Heart right ventricle (tissue), 16 donors: ENCODE results near the gene AS3MT. TPM values are rescaled to one million over a fixed set of nuclear protein-coding genes. Genes with fewer than 3 reads are reported as not detected.
A peak's percentile ranks its signal among the peaks of the same experiment; 100 is the strongest.

Experiments used
- ATAC-seq, 8 donors: fragments of 200-7000 bp; cut with Tn5 transposase; one replicate each; pipeline ENCODE4 v1.9.1; 2020; ENCODE audit warnings: mild to moderate bottlenecking in 8 of 8, moderate library complexity in 8 of 8, moderate number of reproducible peaks in 1 of 8
- DNase-seq, 2 donors: peaks; one replicate each; pipeline ENCODE4 v3.0.0-alpha.2; 2020
- H3K27ac ChIP-seq, 10 donors: fragments of 200-600 bp; sonication (generic) in 2 of 10; one replicate each; pipeline versions ENCODE4 v1.5.0 to v1.8.0; 2020 to 2022; ENCODE audit warnings: mild to moderate bottlenecking in 3 of 10
- H3K27me3 ChIP-seq, 7 donors: fragments of 200-600 bp; one replicate each; pipeline ENCODE4 v1.8.0; 2021 to 2022; ENCODE audit warnings: mild to moderate bottlenecking in 2 of 7
- H3K36me3 ChIP-seq, 9 donors: fragments of 200-600 bp; sonication (generic) in 1 of 9; one replicate each; pipeline versions ENCODE4 v1.5.0 to v1.8.0; 2020 to 2022; ENCODE audit warnings: mild to moderate bottlenecking in 2 of 9
- H3K4me1 ChIP-seq, 9 donors: fragments of 200-600 bp; sonication (generic) in 1 of 9; one replicate each; pipeline versions ENCODE4 v1.5.0 to v1.8.0; 2020 to 2022; ENCODE audit warnings: mild to moderate bottlenecking in 4 of 9
- H3K4me3 ChIP-seq, 10 donors: fragments of 200-600 bp; sonication (generic) in 2 of 10; one replicate each; pipeline versions ENCODE4 v1.5.0 to v1.8.0; 2020 to 2022; ENCODE audit warnings: mild to moderate bottlenecking in 7 of 10, moderate library complexity in 2 of 10
- H3K9me3 ChIP-seq, 11 donors: fragments of 200-600 bp in 10 of 11; sonication (generic) in 2 of 11; one replicate each; pipeline versions ENCODE4 v1.5.0 to v1.8.0; 2013 to 2022; ENCODE audit warnings: mild to moderate bottlenecking in 2 of 11, control low read depth in 1 of 11, moderate library complexity in 1 of 11
- WGBS, 2 donors: extraction: QIAGEN DNeasy Blood & Tissue Kit; methylation state at CpG; one replicate each; pipeline ENCODE4 v1.1.7; 2013; ENCODE audit warnings: inconsistent platforms in 1 of 2; 5-methylcytosine and 5-hydroxymethylcytosine counted together
- intact Hi-C, 10 donors: fragments of 100-400 bp; cut with DNase I; formaldehyde crosslinking; loops; one replicate each; pipeline versions ENCODE4 v1.11.1 to v1.14.2; 2022
- polyA plus RNA-seq, 2 donors: library from polyadenylated mRNA; stranded (reverse); fragments of 200-250 nt; gene quantifications; one replicate each; pipeline ENCODE4 v1.2.3, GENCODE V29; 2013
- total RNA-seq, 10 donors: library from RNA; stranded (reverse); fragmentation: NEBNext Ultra II Directional in 3 of 10; extraction: Animal tissue kit (Norgen Biotek cat#: 25700) in 3 of 10; gene quantifications; one replicate each; pipeline versions ENCODE4 v1.2.1 to v1.2.4, GENCODE V29; 2021 to 2023
- TF ChIP-seq, protein P1 (sequence below), 9 donors: fragments of 200-600 bp; sonication (generic) in 2 of 9; IDR thresholded peaks; one replicate each; pipeline versions ENCODE4 v1.5.0 to v1.8.0; 2021 to 2022; ENCODE audit warnings: antibody characterized with exemption in 9 of 9, mild to moderate bottlenecking in 5 of 9, moderate library complexity in 1 of 9
- donor health status: Arrhythmogenic right ventricular cardiomyopathy.
- donor health status: ischemic (EF 13 %, LVEDD 7.1; RV severe dilation, severe dysfunction).
- donor health status: healthy with polysubstance abuse.
- donor health status: DM: no; HTN: yes; CAD: no.
- donor health status: DM: no; HTN: no; CAD: no.
- donor health status: ischemic (EF 25% LVEDD 6.9; RV normal size, moderate dysfunction).
- donor health status: ischemic (EF 25% LVEDD 5.7; RV mildly dilated, moderate dysfunction).
- donor health status: healthy.
- donor health status: DM: yes; HTN: yes; CAD: no.
- donor health status: Ischemic cardiomyopathy.
- donor health status: ischemic (EF 35%, LVEDD 5.7; RV mildly dilated, moderate dysfunction).
- donor health status: nonischemic (EF 11% LVEDD 7.7; RV severe dilation, severe dysfunction).
- donor health status: DM: yes; HTN: yes; CAD: no.
- donor health status: PGD.
- donor health status: ischemic (EF 29% LVEDD 5.4; RV normal size, mild dysfunction).
- donor health status: nonischemic (EF 23%, LVEDD 6.1; RV moderate dilation, normal function).

AS3MT gene
- total and polyA plus RNA-seq, 12 donors, result 6.6 to 59.4 (median 15.4) TPM

DNA sequence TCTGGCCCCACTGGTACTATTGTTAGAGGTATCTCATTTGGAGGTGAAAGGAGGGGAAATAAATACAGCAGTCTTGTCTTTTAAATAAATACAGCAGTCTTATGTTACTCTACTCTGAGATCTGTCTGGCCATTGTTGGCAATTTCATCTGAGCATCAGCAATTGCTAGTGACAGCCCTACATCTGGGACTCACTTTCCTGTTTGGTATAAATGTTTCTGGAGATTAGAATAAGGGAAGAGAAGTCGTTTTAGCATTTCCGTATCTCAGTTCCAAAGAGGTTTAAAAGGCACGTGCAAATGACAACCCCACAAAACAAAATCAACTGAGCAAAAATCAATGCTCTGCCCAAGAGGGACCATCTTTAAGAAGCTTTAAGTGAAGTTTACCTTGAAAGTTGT lies 30.7 kb downstream of the AS3MT start:
- H3K4me1 ChIP-seq, result no peaks in the 10 kb centered on the region
- H3K27ac ChIP-seq, result no peak overlapping the region
- no peaks in the 10 kb centered on the region for H3K27me3 ChIP-seq
- H3K36me3 ChIP-seq, result peaks cover 0 to 40% (median 0%) of the 10 kb centered on the region in 9 donors
- intact Hi-C loops, result loop anchor here in 9 of 10 donors (2.0 to 5.0 kb wide), 6 partner anchors 63 to 173 kb away; partner anchors contain the start of gene CYP17A1 (in 4 of the 9)
- DNase-seq (no peak), ATAC-seq (no peak)
- TF ChIP-seq, protein P1, sequence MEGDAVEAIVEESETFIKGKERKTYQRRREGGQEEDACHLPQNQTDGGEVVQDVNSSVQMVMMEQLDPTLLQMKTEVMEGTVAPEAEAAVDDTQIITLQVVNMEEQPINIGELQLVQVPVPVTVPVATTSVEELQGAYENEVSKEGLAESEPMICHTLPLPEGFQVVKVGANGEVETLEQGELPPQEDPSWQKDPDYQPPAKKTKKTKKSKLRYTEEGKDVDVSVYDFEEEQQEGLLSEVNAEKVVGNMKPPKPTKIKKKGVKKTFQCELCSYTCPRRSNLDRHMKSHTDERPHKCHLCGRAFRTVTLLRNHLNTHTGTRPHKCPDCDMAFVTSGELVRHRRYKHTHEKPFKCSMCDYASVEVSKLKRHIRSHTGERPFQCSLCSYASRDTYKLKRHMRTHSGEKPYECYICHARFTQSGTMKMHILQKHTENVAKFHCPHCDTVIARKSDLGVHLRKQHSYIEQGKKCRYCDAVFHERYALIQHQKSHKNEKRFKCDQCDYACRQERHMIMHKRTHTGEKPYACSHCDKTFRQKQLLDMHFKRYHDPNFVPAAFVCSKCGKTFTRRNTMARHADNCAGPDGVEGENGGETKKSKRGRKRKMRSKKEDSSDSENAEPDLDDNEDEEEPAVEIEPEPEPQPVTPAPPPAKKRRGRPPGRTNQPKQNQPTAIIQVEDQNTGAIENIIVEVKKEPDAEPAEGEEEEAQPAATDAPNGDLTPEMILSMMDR (IDR thresholded peaks at IDR 0.05), result no peak
- WGBS, 2 donors, result 73 to 78% methylated on average over 3 of the region's 3 CpGs
- no peak overlapping the region for H3K4me3 ChIP-seq
- H3K9me3 ChIP-seq, result no peaks in the 10 kb centered on the region

DNA sequence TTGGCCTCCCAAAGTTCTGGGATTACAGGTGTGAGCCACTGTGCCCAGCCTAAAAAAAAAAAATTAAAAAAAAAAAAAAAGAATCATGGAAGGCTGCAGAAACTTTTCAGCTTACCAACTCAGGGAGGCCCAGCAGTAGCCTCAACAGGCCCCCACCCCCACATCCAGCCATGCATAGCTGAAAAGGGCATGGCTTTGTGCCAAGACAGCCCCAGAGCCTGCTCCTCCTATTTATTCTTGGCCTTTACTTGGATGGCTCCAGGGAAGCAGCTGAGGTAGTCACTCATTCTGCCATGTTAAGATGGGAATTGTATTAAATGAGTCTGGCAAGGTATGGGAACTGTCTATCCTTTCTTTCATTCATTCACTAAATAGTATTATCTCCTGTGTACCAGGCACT lies 35.1 kb downstream of the AS3MT start:
- no peak overlapping the region for H3K4me3 ChIP-seq
- H3K9me3 ChIP-seq, result no peaks in the 10 kb centered on the region
- ATAC-seq (no peak), DNase-seq (no peak)
- peaks cover 0 to 3% (median 0%) of the 10 kb centered on the region in 9 donors for H3K4me1 ChIP-seq
- H3K27ac ChIP-seq, result no peak overlapping the region
- no peaks in the 10 kb centered on the region for H3K27me3 ChIP-seq
- peaks cover 0 to 17% (median 0%) of the 10 kb centered on the region in 9 donors for H3K36me3 ChIP-seq
- TF ChIP-seq, protein P1 (IDR thresholded peaks at IDR 0.05), result no peak
- intact Hi-C loops, result loop anchor here in 6 of 10 donors (5.0 kb wide), 4 partner anchors 67 to 177 kb away; partner anchors contain the start of gene CYP17A1 (in 4 of the 6)

DNA sequence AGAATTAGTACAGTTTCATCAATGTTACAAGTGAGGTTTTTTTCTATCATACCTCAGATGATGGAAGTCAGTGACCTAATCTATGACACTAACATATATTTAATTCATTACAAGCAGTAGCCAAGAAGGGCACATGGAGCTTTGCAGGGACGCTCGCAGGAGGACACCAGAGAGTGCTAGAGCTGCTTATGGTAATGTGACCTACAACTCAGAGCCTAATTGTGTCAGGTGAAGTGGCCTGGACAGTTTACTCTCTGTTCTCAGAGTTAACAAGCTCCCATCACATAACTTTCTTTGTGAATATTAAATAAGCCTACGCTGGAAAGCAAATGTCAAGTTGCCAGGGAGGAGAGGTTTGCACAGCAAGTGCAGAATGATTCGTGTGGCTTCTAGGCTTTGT lies 37.2 kb downstream of the AS3MT start:
- Histone ChIP-seq H3K4me3 (no peak overlapping the region), H3K4me1 (peaks cover 0 to 3% (median 0%) of the 10 kb centered on the region in 9 donors), H3K36me3 (peaks cover 0 to 6% (median 0%) of the 10 kb centered on the region in 9 donors), H3K27me3 (no peaks in the 10 kb centered on the region), H3K9me3 (no peaks in the 10 kb centered on the region), H3K27ac (no peak overlapping the region)
- peak in 3 of 8 donors; percentile 23 to 72 (median 70) for ATAC-seq
- no peak for DNase-seq
- intact Hi-C loops, result no loop called here
- TF ChIP-seq, protein P1 (IDR thresholded peaks at IDR 0.05), result no peak
- 67 to 86% methylated on average over 4 of the region's 4 CpGs for WGBS, 2 donors

DNA sequence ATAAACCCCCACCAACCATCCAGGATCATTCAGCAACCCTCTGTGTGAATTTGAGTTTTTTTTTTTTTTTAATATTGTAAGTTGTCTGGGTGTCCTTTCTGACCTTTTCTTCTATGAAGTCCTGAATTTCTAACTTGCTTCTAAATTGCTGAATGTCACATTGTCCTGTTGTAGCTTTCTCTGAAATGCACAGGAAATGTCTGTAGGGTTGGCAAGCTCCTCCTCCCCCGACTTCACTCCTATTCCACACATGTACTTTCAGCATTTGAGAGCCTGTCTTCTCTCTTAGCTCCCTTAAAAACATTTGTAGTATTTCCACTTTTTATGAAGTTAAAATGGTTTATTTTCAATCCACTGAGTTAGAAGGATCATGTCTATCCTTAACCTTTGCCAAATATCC lies 45.5 kb downstream of the AS3MT start:
- DNase-seq, result no peak

More for the DNA sequence above, 45.5 kb downstream of the AS3MT start:
- Histone ChIP-seq H3K27ac (no peak overlapping the region), H3K27me3 (peaks cover 0 to 13% (median 0%) of the 10 kb centered on the region in 7 donors), H3K9me3 (no peaks in the 10 kb centered on the region), H3K36me3 (no peaks in the 10 kb centered on the region), H3K4me3 (no peak overlapping the region), H3K4me1 (peaks cover 6 to 30% (median 21%) of the 10 kb centered on the region in 9 donors)
- 56 to 65% methylated on average over 1 of the region's 1 CpG for WGBS, 2 donors
- ATAC-seq, result no peak
- TF ChIP-seq, protein P1 (IDR thresholded peaks at IDR 0.05), result no peak
- intact Hi-C loops, result loop anchor here in 7 of 10 donors (5.0 to 10.0 kb wide), 7 partner anchors 153 to 420 kb away; partner anchors contain the start of genes NT5C2 (in 1 of the 7) and RPEL1 (in 1 of the 7)
